AG04449 (cell line): ENCODE measurements around the gene COMMD7.
A peak's percentile ranks its signal among the peaks of the same experiment; 100 is the strongest.

Experiments used
- CTCF ChIA-PET: fragments of 350-600 bp; formaldehyde crosslinking; extraction: SDS; loops from one replicate; lab custom pipeline; 2021; ENCODE audit warnings: antibody characterized with exemption; lab: Yijun Ruan, JAX
- POLR2A ChIA-PET: fragments of 400-600, 350-600 bp; formaldehyde crosslinking; extraction: SDS; loops from one replicate; lab custom pipeline; 2020; ENCODE audit warnings: antibody characterized with exemption, inconsistent platforms; lab: Yijun Ruan, JAX
- DNase-seq: peaks from one replicate; pipeline ENCODE4 v3.0.0-alpha.2; 2010; ENCODE audit warnings: low read depth, low spot score
- H3K4me3 ChIP-seq: 2 replicates; pipeline ENCODE4 v1.5.1; 2011; ENCODE audit warnings: low read depth, mild to moderate bottlenecking, control low read depth, low read length
- TF ChIP-seq, protein P1 (sequence below): IDR thresholded peaks from one replicate; pipeline ENCODE4 v1.5.1; 2011; ENCODE audit warnings: mild to moderate bottlenecking, moderate library complexity, low read length, control low read depth, inconsistent platforms; ENCODE audit not compliant: insufficient read depth; ENCODE audit errors: missing control alignments

COMMD7 gene

DNA sequence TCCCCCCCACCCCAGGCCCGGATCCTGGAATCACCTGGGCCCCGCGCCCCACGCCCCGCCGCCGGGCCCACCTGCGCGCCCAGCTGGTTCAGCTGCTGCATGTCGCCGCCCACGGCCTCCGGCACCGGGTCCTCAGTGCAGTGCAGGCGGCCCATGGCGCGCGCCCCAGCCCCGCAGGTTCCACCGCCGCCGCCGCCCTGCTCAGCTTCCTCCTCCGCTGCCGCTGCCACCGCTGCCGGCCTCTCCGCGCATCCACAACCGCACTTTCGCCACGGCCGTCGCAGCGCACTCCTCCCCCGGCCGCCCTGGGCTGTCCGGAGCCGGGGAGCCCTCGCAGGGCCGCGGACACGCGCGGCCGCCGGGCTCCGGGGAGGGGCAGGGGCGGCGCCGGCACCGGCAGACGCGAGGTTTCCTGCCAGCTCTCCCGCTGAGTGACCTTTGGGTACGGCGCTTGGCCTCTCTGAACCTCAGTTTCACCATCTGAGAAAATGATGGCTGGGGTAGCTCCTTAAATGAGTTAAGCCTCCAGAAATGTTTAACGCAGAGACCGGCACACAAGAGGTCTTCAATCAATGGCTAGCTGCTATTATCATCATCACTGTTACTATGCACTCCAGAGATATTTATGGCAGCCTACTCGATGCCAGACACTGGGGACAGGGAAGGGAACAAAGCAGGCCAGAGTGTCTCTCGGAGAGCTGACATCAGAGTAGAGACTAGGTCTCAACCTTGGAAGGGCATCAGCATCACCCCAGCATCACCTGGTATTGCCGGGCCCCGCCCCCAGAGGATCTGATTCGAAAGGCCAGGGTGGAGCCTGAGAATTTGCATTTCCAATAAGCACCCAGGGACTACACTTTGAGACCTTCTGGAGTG is at the start of gene COMMD7:
Gene COMMD7 (minus strand): TSS at position 231 of the 876 bp plus-strand sequence. CDS start 76 bp downstream, at position 155.
- peak within 1 kb of the TSS; percentile 75 for H3K4me3 ChIP-seq
- TF ChIP-seq, protein P1, sequence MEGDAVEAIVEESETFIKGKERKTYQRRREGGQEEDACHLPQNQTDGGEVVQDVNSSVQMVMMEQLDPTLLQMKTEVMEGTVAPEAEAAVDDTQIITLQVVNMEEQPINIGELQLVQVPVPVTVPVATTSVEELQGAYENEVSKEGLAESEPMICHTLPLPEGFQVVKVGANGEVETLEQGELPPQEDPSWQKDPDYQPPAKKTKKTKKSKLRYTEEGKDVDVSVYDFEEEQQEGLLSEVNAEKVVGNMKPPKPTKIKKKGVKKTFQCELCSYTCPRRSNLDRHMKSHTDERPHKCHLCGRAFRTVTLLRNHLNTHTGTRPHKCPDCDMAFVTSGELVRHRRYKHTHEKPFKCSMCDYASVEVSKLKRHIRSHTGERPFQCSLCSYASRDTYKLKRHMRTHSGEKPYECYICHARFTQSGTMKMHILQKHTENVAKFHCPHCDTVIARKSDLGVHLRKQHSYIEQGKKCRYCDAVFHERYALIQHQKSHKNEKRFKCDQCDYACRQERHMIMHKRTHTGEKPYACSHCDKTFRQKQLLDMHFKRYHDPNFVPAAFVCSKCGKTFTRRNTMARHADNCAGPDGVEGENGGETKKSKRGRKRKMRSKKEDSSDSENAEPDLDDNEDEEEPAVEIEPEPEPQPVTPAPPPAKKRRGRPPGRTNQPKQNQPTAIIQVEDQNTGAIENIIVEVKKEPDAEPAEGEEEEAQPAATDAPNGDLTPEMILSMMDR, result no peak
- ChIA-PET POLR2A (interaction anchor here (0.6 to 1.9 kb wide), 3 partner anchors 19 to 386 kb away, joined by 3 to 9 read pairs (median 4); partner anchors contain the start of genes ASXL1 and DNMT3B), CTCF (interaction anchor here (1.4 to 1.9 kb wide), 5 partner anchors 19 to 70 kb away, joined by 4 to 10 read pairs (median 6); partner anchors contain the start of genes C20orf203 and DNMT3B)
- DNase-seq, result no peak

DNA sequence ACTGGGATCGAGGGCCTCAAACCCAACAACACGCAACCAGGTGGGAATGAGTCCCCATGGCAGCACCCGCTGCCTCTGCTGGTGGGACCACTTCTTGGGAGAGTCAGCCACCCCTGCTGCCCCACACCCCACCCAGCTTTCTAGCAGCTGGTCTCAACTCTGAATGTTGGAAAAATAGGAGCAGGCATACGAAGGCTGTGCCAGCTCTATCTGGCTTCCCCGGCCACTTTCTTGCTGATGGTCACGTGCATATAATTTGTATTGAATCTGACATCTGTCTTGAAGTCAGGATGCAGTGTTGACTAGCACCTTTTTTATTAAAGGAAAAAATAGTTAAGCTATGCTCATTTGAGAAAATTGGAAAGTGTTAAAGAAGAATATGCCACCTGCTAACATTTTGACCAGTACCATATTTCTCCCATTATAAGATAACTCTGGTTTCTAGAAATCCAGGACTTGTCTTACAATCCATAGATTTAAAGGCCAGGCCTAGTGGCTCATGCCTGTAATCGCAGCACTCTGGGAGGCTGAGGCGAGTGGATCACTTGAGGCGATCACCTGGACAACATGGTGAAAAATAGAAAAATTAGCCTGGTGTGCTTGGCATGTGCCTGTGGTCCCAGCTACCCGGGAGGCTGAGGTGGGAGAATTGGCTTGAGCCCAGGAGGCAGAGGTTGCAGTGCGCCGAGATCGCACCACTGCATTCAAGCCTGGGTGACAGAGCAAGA is 49.6 kb upstream of the COMMD7 start:
- POLR2A ChIA-PET, result interaction anchor here (0.6 kb wide), 1 partner anchor 30 kb away, joined by 3 read pairs; no protein-coding TSS in a partner anchor
- no peak for DNase-seq

DNA sequence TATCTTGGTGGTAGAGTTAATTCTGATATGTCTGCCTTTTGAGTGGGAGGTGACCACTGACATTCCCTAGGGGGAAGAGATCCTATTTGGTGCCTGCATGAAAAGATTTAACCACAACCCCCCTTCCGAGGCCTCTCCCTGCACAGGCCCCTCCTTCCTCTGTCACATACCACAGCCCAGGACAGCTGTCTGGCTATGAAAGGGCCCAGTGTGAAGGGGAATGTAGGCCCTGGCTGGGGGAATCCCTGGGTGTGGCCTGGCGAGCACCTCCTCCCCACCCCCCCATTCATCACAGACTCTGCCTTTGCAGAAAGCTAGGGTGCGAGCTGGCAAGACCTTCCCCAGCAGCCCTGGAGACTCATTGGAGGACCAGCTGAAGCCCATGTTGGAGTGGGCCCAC is 49.0 kb upstream of the COMMD7 start:
- ChIA-PET POLR2A (interaction anchor here (0.6 kb wide), 1 partner anchor 29 kb away, joined by 3 read pairs; no protein-coding TSS in a partner anchor), CTCF (interaction anchor here (0.7 to 5.7 kb wide), 6 partner anchors 11 to 153 kb away, joined by 3 to 91 read pairs (median 6); partner anchors contain the start of gene C20orf203)
- no peak overlapping the region for H3K4me3 ChIP-seq
- peak; percentile 9 for DNase-seq
- TF ChIP-seq, protein P1, result no peak

More for the DNA sequence above, 49.6 kb upstream of the COMMD7 start:
- CTCF ChIA-PET, result interaction anchor here (0.7 to 5.7 kb wide), 5 partner anchors 11 to 152 kb away, joined by 3 to 91 read pairs (median 8); partner anchors contain the start of gene C20orf203
- TF ChIP-seq, protein P1, result no peak
- no peak overlapping the region for H3K4me3 ChIP-seq

DNA sequence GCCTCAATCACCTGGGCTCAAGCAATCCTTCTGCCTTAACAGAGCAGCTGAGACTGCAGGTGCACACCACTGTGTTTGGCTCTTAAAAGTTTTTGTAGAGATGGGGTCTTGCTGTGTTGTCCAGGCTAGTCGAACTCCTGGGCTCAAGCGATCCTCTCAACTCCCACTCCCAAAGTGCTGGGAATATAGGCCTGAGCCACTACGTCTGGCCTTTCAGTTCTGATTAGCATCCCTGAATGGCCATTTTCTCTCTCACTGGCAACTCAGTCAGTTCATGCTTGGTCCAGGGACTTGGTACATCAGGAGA is 47.4 kb upstream of the COMMD7 start:
- POLR2A ChIA-PET, result no interaction called here

DNA sequence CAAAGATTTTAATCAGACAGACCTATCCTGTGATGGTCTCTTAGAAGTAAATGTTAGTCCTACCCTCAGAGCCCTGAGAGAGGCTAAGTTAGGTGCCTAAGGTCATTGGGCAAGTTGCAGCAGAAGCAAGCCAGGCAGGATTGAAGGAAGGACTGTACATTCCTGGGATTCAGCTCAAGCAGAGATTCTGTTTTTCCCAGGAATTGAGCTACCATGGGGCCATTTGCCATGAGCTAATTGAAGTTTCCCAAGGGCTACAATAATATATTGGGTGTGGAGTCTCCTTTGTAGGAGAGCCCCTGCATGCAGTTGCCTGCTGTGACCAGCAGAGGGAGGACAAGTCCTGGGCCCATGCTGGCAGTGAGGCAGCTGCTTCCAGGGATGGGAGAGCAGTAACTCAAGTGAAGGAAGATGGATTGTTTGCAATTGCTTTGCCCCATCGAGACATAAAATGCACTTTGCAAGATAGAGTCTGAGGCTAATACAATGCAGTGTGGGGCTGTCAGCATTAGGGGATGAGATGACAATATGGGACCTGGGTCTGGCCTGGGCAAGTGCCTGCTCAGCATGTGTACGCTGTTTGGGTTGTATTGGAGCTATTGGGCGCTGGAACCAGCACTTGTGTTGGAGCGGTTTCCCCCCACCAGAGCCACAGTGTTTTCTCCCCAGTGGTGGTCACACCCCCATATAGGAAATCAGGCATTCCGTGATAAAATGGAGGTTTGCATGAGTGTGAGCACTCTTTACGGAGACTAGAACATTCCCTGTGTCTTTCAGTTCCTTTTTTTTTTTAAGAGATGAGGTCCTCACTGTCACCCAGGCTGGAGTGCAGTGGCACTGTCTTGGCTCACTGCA is 46.9 kb upstream of the COMMD7 start:
- peak; percentile 16 for DNase-seq
- ChIA-PET POLR2A (no interaction called here), CTCF (interaction anchor here (0.6 to 5.7 kb wide), 41 partner anchors 7 to 586 kb away, joined by 3 to 91 read pairs (median 4); partner anchors contain the start of genes C20orf203 and DNMT3B)
- H3K4me3 ChIP-seq, result no peak overlapping the region
- TF ChIP-seq, protein P1, result peak; percentile 97

More for the DNA sequence above, 47.4 kb upstream of the COMMD7 start:
- H3K4me3 ChIP-seq, result no peak overlapping the region
- CTCF ChIA-PET, result interaction anchor here (0.9 to 5.7 kb wide), 23 partner anchors 7 to 306 kb away, joined by 3 to 91 read pairs (median 6); partner anchors contain the start of gene C20orf203
- no peak for DNase-seq
- TF ChIP-seq, protein P1, result no peak
